HepG2 (cell line): Measurements from ENCODE around the gene OR52N2. TPM values are rescaled to one million over a fixed set of nuclear protein-coding genes. Genes with fewer than 3 reads are reported as not detected.

Experiments used
- ATF1 ChIP-seq: IDR thresholded peaks from 2 replicates; pipeline ENCODE4 v1.6.1; 2016; ENCODE audit warnings: mild to moderate bottlenecking, control low read depth
- CSRNP1 ChIP-seq: sonication (generic); formaldehyde crosslinking; IDR thresholded peaks from 2 replicates; pipeline ENCODE4 v1.8.1; 2023; ENCODE audit warnings: mild to moderate bottlenecking, missing genetic modification reagents
- EEA1 ChIP-seq: sonication (generic); formaldehyde crosslinking; IDR thresholded peaks from 2 replicates; pipeline ENCODE4 v1.5.1; 2020; ENCODE audit warnings: mild to moderate bottlenecking, missing genetic modification reagents, borderline replicate concordance
- GABPB1 ChIP-seq: IDR thresholded peaks from 2 replicates; pipeline ENCODE4 v1.6.1; 2016; ENCODE audit warnings: mild to moderate bottlenecking, missing genetic modification reagents, moderate library complexity, missing compliant biosample characterization
- IRF2 ChIP-seq: IDR thresholded peaks from 2 replicates; pipeline ENCODE4 v1.6.1; 2018; ENCODE audit warnings: missing genetic modification reagents, missing compliant biosample characterization
- NCOR1 ChIP-seq: fragments of 200-600 bp; sonication (generic); IDR thresholded peaks from 2 replicates; pipeline ENCODE4 v1.7.0; 2017; ENCODE audit warnings: antibody characterized with exemption, low read length, borderline replicate concordance
- RNF2 ChIP-seq: fragments of 450-650 bp; conservative IDR thresholded peaks from 2 replicates; pipeline ENCODE4 v1.6.1; 2016; ENCODE audit warnings: low read depth
- SIN3B ChIP-seq: fragments of 150-350 bp; IDR thresholded peaks from 2 replicates; pipeline ENCODE4 v1.6.1; 2014; ENCODE audit warnings: low read length
- SMC3 ChIP-seq: IDR thresholded peaks from 2 replicates; pipeline ENCODE4 v1.6.1; 2011; ENCODE audit warnings: low read length, improper control_type of control experiment
- ZBTB1 ChIP-seq: sonication (generic); formaldehyde crosslinking; IDR thresholded peaks from 2 replicates; pipeline ENCODE4 v1.4.0; 2020; ENCODE audit warnings: missing genetic modification reagents, borderline replicate concordance
- ZC3H13 ChIP-seq: sonication (generic); formaldehyde crosslinking; IDR thresholded peaks from 2 replicates; pipeline ENCODE4 v1.8.1; 2023; ENCODE audit warnings: mild to moderate bottlenecking, missing genetic modification reagents, moderate library complexity
- ZNF160 ChIP-seq: sonication (generic); formaldehyde crosslinking; IDR thresholded peaks from 2 replicates; pipeline ENCODE4 v1.8.0; 2022; ENCODE audit warnings: mild to moderate bottlenecking, inconsistent platforms, missing genetic modification reagents
- ZNF451 ChIP-seq: sonication (generic); formaldehyde crosslinking; IDR thresholded peaks from 2 replicates; pipeline ENCODE4 v1.5.0; 2020; ENCODE audit warnings: mild to moderate bottlenecking, missing genetic modification reagents
- ZNF737 ChIP-seq: sonication (generic); formaldehyde crosslinking; IDR thresholded peaks from 2 replicates; pipeline ENCODE4 v1.5.0; 2020; ENCODE audit warnings: missing genetic modification reagents, mild to moderate bottlenecking, borderline replicate concordance
- polyA plus RNA-seq, 8 experiments: library from polyadenylated mRNA; depleted of rRNA in 3 of 8; stranded (reverse) in 7 of 8; unstranded in 1 of 8; fragments of >200 nt; fragmentation: Illumina TruSeq in 4 of 8; extraction: Trizol in 4 of 8; gene quantifications; 2 replicates each; pipeline versions ENCODE4 v1.2.1 to v1.2.3, GENCODE V29; 2011 to 2016; ENCODE audit warnings: low read depth in 4 of 8, missing spikeins in 1 of 8, mixed read lengths in 1 of 8; ENCODE audit not compliant: insufficient read depth in 1 of 8
- total RNA-seq, 5 experiments: library from RNA; depleted of rRNA; stranded (reverse); fragments of >200 nt; fragmentation: Illumina TruSeq; extraction: Trizol; gene quantifications; 2 replicates each; pipeline ENCODE4 v1.2.3, GENCODE V29; 2016; ENCODE audit warnings: low read depth in 1 of 5
- TF ChIP-seq, protein P1 (sequence below): sonication (generic); formaldehyde crosslinking; conservative IDR thresholded peaks from 2 replicates; pipeline ENCODE4 v1.4.0; 2020; ENCODE audit warnings: missing genetic modification reagents
- TF ChIP-seq, protein P2 (sequence below): sonication (generic); formaldehyde crosslinking; IDR thresholded peaks from 2 replicates; pipeline ENCODE4 v1.5.0; 2020; ENCODE audit warnings: missing genetic modification reagents, mild to moderate bottlenecking, borderline replicate concordance
- TF ChIP-seq, protein P3 (sequence below): sonication (generic); formaldehyde crosslinking; IDR thresholded peaks from 2 replicates; pipeline ENCODE4 v1.8.1; 2023; ENCODE audit warnings: mild to moderate bottlenecking, moderate library complexity, missing genetic modification reagents
- TF ChIP-seq, protein P4 (sequence below): conservative IDR thresholded peaks from 2 replicates; pipeline ENCODE4 v1.6.1; 2018; ENCODE audit warnings: missing genetic modification reagents
- TF ChIP-seq, protein P5 (sequence below): sonication (generic); formaldehyde crosslinking; IDR thresholded peaks from 2 replicates; pipeline ENCODE4 v1.9.0; 2022; ENCODE audit warnings: missing genetic modification reagents, mild to moderate bottlenecking, borderline replicate concordance

Gene OR52N2
- total and polyA plus RNA-seq, 2 of the 13 experiments (the other 11 are each of a cell fraction or from before 2014, with no cell fraction given), result not detected

DNA sequence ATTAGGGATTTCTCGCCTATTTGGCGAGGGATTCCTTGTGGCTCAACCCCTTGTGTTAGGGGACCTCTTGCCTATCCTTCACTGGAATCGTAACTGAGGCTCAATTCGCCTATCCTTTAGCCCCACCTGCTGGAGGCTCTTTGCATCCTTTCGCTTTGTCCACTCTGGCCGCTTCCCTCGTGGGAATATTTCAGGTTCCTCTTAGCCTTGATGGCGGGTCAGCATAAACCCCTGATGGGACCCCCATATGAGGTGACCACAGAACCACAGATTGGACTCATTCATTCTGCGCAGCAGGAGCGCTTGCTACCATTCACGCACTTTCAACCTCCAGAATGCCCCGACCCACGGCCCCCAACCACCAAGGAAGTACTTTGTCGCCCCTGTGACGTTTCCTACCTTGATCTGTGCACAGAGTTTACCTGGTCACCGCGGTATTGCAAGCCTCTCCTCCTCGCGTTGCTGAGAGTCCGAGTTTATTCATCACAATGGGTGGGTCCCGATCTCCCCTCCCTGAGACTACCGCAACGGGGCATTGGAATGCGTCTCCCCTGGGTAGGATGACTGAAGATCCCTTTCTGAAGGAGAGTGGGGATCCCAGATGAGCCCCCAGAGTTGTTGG, at the start of gene OR52N2 (continued):
- no peak for TF ChIP-seq ZC3H13 (CRISPR knock-in tag)
- TF ChIP-seq SIN3B, result no peak
- TF ChIP-seq ZNF737, result 0 out of 2 replicates have a peak, but pooled peaks have one; percentile 40
- no peak for TF ChIP-seq IRF2 (CRISPR knock-in tag)
- TF ChIP-seq ZNF451 (CRISPR knock-in tag), result no peak
- TF ChIP-seq, protein P1, sequence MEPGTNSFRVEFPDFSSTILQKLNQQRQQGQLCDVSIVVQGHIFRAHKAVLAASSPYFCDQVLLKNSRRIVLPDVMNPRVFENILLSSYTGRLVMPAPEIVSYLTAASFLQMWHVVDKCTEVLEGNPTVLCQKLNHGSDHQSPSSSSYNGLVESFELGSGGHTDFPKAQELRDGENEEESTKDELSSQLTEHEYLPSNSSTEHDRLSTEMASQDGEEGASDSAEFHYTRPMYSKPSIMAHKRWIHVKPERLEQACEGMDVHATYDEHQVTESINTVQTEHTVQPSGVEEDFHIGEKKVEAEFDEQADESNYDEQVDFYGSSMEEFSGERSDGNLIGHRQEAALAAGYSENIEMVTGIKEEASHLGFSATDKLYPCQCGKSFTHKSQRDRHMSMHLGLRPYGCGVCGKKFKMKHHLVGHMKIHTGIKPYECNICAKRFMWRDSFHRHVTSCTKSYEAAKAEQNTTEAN (CRISPR knock-in tag), result no peak
- TF ChIP-seq CSRNP1 (CRISPR knock-in tag), result no peak
- TF ChIP-seq, protein P2, sequence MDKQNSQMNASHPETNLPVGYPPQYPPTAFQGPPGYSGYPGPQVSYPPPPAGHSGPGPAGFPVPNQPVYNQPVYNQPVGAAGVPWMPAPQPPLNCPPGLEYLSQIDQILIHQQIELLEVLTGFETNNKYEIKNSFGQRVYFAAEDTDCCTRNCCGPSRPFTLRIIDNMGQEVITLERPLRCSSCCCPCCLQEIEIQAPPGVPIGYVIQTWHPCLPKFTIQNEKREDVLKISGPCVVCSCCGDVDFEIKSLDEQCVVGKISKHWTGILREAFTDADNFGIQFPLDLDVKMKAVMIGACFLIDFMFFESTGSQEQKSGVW (CRISPR knock-in tag), result no peak
- TF ChIP-seq, protein P3, sequence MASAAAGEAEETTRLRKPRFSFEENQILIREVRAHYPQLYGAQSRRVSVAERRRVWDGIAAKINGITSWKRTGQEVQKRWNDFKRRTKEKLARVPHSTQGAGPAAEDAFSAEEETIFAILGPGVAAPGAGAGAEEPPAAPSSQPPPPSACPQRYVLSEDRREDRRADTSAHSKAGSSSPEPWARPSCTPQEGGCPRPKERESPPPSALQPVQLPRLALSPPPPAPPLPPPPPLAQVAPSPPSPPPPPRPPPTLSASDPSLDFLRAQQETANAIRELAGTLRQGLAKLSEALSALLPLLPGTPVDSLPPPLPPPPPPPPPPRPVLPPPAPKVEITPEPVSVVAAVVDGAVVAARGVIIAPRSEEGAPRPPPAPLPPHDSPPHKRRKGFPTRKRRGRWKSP, result no peak
- TF ChIP-seq ZBTB1, result no peak
- TF ChIP-seq RNF2, result 0 out of 2 replicates have a peak, but pooled peaks have one; percentile 46
- peak; percentile 76 for TF ChIP-seq SMC3
- TF ChIP-seq EEA1 (CRISPR knock-in tag), result no peak
- TF ChIP-seq ATF1 (CRISPR knock-in tag), result no peak
- no peak for TF ChIP-seq ZNF160 (CRISPR knock-in tag)
- TF ChIP-seq NCOR1, result no peak
- TF ChIP-seq GABPB1 (CRISPR knock-in tag), result no peak
- TF ChIP-seq, protein P4, sequence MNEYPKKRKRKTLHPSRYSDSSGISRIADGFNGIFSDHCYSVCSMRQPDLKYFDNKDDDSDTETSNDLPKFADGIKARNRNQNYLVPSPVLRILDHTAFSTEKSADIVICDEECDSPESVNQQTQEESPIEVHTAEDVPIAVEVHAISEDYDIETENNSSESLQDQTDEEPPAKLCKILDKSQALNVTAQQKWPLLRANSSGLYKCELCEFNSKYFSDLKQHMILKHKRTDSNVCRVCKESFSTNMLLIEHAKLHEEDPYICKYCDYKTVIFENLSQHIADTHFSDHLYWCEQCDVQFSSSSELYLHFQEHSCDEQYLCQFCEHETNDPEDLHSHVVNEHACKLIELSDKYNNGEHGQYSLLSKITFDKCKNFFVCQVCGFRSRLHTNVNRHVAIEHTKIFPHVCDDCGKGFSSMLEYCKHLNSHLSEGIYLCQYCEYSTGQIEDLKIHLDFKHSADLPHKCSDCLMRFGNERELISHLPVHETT (CRISPR knock-in tag), result no peak
- TF ChIP-seq, protein P5, sequence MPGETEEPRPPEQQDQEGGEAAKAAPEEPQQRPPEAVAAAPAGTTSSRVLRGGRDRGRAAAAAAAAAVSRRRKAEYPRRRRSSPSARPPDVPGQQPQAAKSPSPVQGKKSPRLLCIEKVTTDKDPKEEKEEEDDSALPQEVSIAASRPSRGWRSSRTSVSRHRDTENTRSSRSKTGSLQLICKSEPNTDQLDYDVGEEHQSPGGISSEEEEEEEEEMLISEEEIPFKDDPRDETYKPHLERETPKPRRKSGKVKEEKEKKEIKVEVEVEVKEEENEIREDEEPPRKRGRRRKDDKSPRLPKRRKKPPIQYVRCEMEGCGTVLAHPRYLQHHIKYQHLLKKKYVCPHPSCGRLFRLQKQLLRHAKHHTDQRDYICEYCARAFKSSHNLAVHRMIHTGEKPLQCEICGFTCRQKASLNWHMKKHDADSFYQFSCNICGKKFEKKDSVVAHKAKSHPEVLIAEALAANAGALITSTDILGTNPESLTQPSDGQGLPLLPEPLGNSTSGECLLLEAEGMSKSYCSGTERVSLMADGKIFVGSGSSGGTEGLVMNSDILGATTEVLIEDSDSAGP (CRISPR knock-in tag), result 0 out of 2 replicates have a peak, but pooled peaks have one; percentile 16
